ENCODE results near the gene FTO. TPM values are rescaled to one million over a fixed set of nuclear protein-coding genes. Genes with fewer than 3 reads are reported as not detected.

FTO gene
- total RNA-seq, 4 donors from 2014 or later, result 62.0 to 90.1 (median 75.1) TPM

DNA sequence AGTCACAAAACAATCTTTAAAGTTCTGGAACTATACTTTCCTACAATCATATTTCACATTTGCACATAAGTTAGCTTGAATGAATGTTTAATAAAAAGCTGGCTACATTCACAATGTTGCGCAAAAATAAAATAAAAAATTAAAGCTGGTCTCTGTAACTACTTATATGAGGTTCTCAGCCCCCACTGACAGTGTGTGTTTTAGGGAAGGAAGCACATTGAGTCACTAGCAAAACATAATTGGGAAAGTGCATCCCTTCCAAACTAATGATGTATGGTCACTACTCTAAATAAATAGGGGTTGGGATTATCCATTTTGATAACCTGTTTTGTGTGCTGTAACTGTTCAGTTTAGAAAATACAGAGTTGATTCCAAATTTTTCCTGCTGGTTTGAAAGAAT is 330.7 kb downstream of the FTO start:
- TF ChIP-seq, protein P1, sequence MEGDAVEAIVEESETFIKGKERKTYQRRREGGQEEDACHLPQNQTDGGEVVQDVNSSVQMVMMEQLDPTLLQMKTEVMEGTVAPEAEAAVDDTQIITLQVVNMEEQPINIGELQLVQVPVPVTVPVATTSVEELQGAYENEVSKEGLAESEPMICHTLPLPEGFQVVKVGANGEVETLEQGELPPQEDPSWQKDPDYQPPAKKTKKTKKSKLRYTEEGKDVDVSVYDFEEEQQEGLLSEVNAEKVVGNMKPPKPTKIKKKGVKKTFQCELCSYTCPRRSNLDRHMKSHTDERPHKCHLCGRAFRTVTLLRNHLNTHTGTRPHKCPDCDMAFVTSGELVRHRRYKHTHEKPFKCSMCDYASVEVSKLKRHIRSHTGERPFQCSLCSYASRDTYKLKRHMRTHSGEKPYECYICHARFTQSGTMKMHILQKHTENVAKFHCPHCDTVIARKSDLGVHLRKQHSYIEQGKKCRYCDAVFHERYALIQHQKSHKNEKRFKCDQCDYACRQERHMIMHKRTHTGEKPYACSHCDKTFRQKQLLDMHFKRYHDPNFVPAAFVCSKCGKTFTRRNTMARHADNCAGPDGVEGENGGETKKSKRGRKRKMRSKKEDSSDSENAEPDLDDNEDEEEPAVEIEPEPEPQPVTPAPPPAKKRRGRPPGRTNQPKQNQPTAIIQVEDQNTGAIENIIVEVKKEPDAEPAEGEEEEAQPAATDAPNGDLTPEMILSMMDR (IDR thresholded peaks at IDR 0.05 in 4 of 5, conservative IDR thresholded peaks at IDR 0.05 in 1 of 5), result no peak
- no peak for TF ChIP-seq POLR2A (IDR thresholded peaks at IDR 0.05)
- intact Hi-C loops (cut with DNase I; ENCODE audit: low total_unique reads) (no loop called here), in situ Hi-C loops (cut with MboI; ENCODE audit: low sequenced_read_pairs in 4 of 4) (no loop called here)
- ATAC-seq, result no peak
- H3K36me3 ChIP-seq, result no peaks in the 10 kb centered on the region
- no peaks in the 10 kb centered on the region for H3K27me3 ChIP-seq
- DNase-seq, result no peak
- peaks cover 8% of the 10 kb centered on the region in 2 donors for H3K4me1 ChIP-seq
- no peak overlapping the region for H3K27ac ChIP-seq
- no peaks in the 10 kb centered on the region for H3K9me3 ChIP-seq
- H3K4me3 ChIP-seq, result no peak overlapping the region

- in situ Hi-C loops (cut with MboI; ENCODE audit: low sequenced_read_pairs in 4 of 4), result no loop called here
Measured at GRCh38 chr16:54040480-54040879, 336.5 kb downstream of the FTO start.

GRCh38 chr16:54040975-54041374 is 337.0 kb downstream of the FTO start:
- no peak for TF ChIP-seq POLR2A (IDR thresholded peaks at IDR 0.05)
- TF ChIP-seq, protein P1 (IDR thresholded peaks at IDR 0.05 in 4 of 5, conservative IDR thresholded peaks at IDR 0.05 in 1 of 5), result no peak
- no peak overlapping the region for H3K27ac ChIP-seq
- no peaks in the 10 kb centered on the region for H3K27me3 ChIP-seq
- peaks cover 8% of the 10 kb centered on the region in 2 donors for H3K4me1 ChIP-seq
- DNase-seq (no peak), ATAC-seq (no peak)
- intact Hi-C loops (cut with DNase I; ENCODE audit: low total_unique reads) (no loop called here), in situ Hi-C loops (cut with MboI; ENCODE audit: low sequenced_read_pairs in 4 of 4) (no loop called here)
- no peaks in the 10 kb centered on the region for H3K9me3 ChIP-seq
- no peaks in the 10 kb centered on the region for H3K36me3 ChIP-seq
- no peak overlapping the region for H3K4me3 ChIP-seq

More at GRCh38 chr16:54040480-54040879, 336.5 kb downstream of the FTO start:
- DNase-seq, result no peak
- H3K36me3 ChIP-seq, result no peaks in the 10 kb centered on the region
- no peak for TF ChIP-seq POLR2A (IDR thresholded peaks at IDR 0.05)
- TF ChIP-seq, protein P1 (IDR thresholded peaks at IDR 0.05 in 4 of 5, conservative IDR thresholded peaks at IDR 0.05 in 1 of 5), result no peak
- intact Hi-C loops (cut with DNase I; ENCODE audit: low total_unique reads), result no loop called here
- no peak overlapping the region for H3K4me3 ChIP-seq
- H3K4me1 ChIP-seq, result peaks cover 8% of the 10 kb centered on the region in 2 donors
- ATAC-seq, result no peak
- H3K9me3 ChIP-seq, result no peaks in the 10 kb centered on the region
- H3K27me3 ChIP-seq, result no peaks in the 10 kb centered on the region
- H3K27ac ChIP-seq, result no peak overlapping the region

DNA sequence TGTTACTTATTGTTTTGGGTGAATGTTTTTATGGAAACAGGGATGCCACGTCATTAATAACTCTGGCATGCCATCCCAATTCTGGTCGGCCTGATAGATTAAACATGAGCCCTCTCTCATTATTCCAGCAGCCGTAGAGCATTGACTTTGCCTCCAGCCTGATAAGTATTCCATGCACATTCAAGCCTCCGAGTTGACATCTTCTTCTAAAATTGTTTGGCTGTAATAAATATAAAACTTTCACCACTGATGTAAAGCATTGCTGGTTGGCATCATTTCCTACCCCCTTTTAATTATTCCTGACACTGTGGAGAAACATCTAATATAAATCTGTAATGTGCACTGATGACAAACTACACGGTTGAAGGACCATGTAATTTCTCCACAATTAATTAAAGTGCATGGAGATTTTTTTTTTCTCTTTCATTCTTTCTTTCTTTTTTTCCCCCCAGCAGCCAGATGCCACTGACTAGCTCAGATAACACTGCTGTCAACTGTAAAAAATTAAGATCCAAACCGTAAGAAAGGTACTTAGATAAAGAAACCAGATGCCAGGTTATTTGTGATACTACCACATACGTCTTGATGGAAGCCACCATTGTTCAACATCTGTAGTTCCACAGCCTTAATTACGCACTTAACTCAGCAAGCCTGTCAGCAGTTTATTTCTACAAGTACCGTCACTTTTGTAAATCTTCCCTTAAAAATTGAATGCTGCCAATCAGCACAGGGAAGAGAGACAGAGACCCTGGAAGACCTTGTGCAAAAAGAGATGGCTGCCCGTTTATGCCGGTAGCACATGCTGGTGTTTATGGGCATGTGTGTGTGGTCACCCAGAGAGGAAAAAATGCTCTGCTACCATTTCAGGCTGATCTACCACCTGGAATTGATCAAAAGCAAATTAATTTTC is 344.9 kb downstream of the FTO start:
- H3K4me3 ChIP-seq, result no peak overlapping the region
- H3K4me1 ChIP-seq, result no peaks in the 10 kb centered on the region
- H3K27ac ChIP-seq, result no peak overlapping the region
- intact Hi-C loops (cut with DNase I; ENCODE audit: low total_unique reads) (no loop called here), in situ Hi-C loops (cut with MboI; ENCODE audit: low sequenced_read_pairs in 4 of 4) (no loop called here)
- DNase-seq, result no peak
- no peaks in the 10 kb centered on the region for H3K27me3 ChIP-seq
- ATAC-seq, result no peak
- H3K9me3 ChIP-seq, result no peaks in the 10 kb centered on the region
- H3K36me3 ChIP-seq, result no peaks in the 10 kb centered on the region
- no peak for TF ChIP-seq POLR2A (IDR thresholded peaks at IDR 0.05)
- TF ChIP-seq, protein P1 (IDR thresholded peaks at IDR 0.05 in 4 of 5, conservative IDR thresholded peaks at IDR 0.05 in 1 of 5), result no peak

All from gastrocnemius medialis (tissue), 4 donors.